AG20443 (cell line): ENCODE data around the gene SH3RF2.
A peak's percentile ranks its signal among the peaks of the same experiment; 100 is the strongest.

Source experiments
- DNase-seq: peaks from one replicate; pipeline ENCODE4 v3.0.0; 2012; ENCODE audit warnings: low spot score, mixed read lengths

The SH3RF2 gene

DNA sequence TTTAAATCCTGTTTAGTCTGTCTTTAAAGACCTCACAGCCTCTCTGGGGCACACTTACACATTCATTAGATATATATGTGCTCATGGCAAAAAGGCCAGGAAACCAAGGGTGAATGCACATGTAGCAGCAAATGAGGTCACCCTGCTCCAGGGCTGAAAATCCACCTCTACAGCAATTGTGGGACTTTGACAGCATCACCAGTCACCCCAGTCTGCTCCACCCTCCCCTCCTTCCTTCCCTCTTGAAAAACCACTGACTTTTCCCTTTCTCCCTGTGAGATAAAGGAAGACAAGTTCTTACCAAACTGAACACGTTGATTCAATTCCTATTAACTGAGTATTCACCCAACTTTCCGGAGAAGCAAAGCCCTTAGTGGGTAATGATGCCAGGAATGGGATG, 15.2 kb upstream of the SH3RF2 start:
- DNase-seq: no peak

DNA sequence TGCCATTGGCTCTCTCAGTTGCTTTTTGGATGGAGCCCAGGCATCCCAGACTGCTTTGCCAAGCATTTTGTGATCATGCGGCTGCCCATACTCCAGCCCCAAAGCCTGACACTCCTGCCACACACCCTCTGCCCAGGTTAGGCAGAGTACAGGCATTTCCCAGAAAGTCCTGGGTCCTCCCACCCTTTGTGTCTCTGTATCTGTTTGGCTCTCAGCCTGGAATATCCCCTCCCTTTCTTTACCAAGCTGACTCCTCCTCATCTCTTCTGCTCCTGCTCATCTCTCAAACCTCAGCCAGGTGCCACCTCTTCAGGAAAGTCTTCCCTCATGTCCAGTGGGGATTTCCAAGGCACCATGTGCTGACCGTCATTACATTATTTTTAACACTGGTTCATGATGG, 14.3 kb upstream of the SH3RF2 start:
- no peak for DNase-seq

DNA sequence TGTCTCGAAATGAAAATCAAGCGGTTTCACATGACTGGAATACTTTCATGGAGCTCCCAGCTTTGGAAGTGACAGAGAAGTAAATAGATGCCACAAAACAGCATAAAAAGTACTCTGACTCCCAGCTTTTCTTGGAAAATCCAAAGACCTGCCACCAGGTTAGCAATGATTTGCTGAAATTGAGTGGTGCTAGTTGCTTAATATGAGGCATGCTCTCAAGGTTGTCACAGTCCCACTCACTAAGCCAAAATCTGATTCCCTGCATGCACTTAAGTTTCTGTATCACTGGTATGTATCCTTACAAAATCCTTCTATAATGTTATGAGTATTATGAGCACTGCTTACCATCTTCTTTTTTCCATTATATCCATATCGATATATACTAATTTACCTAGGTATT, 13.0 kb upstream of the SH3RF2 start:
- DNase-seq: no peak

DNA sequence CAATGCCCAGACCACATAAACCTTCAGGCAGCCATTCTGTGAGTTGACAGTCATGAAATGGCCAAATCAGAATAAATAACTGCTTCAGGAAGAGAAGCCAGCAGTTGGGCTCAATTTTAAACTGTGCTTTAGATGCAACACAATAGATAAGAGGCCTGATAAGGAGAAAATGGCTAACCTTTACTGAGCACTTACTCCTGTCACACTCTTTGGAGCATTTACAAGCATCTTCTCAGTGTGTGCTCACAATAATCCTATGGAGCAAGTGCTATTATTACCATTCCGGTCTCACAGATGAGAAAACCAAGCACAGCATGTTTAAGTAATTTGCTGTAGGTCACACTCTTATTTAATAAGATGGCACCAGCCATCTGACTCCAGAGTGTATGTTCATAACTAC, 11.5 kb upstream of the SH3RF2 start:
- no peak for DNase-seq

- peak; percentile 65 for DNase-seq
Observed at GRCh38 chr5:145925353-145925752, 11.0 kb upstream of the SH3RF2 start.

- peak; percentile 47 for DNase-seq
Observed at GRCh38 chr5:145925803-145926202, 10.6 kb upstream of the SH3RF2 start.

DNA sequence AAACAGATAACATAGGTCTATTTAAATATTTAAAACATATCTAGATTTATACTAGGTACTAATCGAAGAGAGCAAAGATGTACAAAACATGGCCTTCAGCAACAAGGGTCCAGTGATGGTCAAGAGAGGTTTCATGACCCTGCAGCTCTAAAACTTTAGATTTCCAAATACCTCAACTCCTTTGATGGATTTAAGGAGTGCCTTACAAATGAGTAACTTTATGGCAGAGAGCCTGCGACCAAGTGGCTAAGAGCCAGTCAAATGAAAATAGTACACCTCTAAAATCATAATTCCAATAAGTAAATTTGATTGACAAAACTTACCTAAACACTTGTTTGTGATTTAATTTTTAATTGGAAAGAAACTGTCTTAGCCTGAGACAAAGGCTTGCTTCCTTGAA, 4.7 kb upstream of the SH3RF2 start:
- DNase-seq: no peak

- no peak for DNase-seq
Observed at GRCh38 chr5:145934276-145934675, 2.1 kb upstream of the SH3RF2 start.

DNA sequence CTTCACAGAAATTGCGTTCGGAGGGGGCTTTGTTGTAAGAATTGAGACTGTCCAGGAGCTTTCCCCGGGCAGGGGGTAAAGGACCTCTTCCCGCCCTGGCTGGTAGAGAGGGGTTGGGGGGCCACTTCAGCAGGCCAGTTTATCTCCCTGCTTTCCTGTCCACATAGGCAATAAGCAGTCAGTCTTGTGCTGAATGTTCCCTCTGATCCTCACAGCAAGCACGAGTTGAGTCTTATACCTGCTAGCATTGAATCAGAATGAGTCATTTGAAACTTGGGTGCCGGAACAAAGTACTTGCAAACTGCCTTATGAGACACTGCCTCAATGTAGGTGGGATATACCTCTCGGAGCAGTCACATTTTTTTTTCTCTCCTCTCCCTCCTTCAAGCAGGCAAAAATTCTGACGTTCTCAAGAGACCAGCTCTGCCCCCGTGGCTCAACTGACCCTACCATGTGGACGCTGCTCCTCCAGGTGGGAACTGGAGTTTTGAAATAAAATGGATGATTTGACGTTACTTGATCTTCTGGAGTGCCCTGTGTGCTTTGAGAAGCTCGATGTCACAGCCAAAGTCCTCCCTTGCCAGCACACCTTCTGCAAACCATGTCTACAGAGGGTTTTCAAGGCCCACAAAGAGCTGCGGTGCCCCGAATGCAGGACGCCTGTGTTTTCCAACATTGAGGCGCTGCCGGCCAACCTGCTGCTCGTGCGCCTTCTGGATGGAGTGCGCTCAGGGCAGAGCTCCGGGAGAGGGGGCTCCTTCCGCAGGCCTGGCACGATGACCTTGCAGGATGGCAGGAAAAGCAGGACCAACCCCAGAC, 1.3 kb downstream of the SH3RF2 start:
- DNase-seq: no peak

GRCh38 chr5:145938776-145939539, 2.6 kb downstream of the SH3RF2 start:
- no peak for DNase-seq

GRCh38 chr5:145939540-145940065, 3.2 kb downstream of the SH3RF2 start:
- no peak for DNase-seq

- DNase-seq: no peak
Observed at GRCh38 chr5:145941096-145941447, 4.7 kb downstream of the SH3RF2 start.

DNA sequence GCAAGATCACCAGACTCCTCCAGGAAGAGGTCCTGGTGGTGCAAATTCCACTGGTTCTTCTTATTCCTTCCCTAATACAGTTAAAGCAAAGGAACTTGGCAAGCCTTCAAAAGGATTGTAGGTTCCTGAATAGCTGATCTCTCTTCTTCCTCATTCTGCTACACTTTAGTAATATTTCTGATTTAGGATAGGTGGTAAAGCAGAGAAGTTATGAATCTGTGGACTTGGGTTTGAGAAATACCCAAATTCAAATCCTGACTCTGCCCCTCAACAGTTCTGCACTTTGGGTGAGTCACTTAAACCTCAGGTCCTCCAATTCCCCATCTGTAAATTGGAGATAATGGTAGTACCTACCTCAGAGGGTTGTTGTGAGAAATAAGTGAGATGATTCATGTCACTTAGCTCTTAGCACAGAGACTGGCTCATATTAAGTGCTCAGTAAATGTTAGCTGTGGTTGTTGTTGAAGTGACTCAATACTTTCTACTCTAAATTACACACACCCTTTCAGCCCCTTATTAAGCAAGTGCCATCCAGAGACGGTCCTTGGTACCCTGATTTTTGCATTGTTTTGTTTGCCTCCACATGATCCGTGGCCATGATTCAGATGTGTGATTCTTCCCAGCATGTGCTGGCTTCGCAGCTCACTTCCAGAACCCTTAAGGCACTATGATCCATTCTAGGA, 5.2 kb downstream of the SH3RF2 start:
- no peak for DNase-seq

GRCh38 chr5:145942201-145942600, 5.8 kb downstream of the SH3RF2 start:
- no peak for DNase-seq

DNA sequence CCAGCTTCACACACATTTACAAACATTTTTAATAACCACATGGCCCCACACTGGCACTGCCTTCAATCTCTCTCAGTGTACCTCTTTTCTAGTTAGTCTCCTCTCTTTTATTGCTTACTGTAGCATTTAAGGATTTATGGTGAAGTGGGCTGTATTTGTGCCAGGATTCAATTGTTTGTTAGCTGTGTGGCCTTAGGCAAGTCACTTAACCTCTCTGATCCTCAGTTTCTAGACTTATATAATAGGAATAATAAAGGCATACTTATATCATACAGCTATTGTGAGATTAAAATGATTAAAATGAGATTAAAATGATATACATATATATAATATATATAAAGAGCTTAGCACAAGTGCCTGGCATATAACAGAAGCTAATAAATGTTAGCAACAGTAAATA, 6.4 kb downstream of the SH3RF2 start:
- DNase-seq: no peak

GRCh38 chr5:145943674-145944121, 7.3 kb downstream of the SH3RF2 start:
- DNase-seq: no peak

GRCh38 chr5:145944328-145944727, 8.0 kb downstream of the SH3RF2 start:
- no peak for DNase-seq

- DNase-seq: no peak
Observed at GRCh38 chr5:145945620-145946111, 9.3 kb downstream of the SH3RF2 start.

- peak; percentile 57 for DNase-seq
Observed at GRCh38 chr5:145946112-145946861, 9.9 kb downstream of the SH3RF2 start.

DNA sequence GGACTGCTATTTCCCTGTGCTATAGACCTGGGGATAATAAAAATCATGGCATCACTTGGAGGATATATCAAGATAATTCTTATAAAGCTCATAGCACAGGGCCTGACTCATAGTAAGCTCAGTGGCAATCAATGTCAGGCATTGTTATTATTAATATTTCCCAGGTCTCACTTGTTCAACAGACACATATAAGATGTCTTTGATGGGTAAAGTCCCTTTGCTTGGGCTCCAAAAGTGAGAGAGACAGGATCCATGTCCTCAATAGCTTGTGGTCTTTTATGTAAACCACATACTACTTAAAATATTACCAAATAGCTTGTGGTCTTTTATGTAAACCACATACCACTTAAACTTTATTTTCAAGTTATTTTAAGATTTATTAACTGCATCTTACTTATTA, 11.2 kb downstream of the SH3RF2 start:
- no peak for DNase-seq

DNA sequence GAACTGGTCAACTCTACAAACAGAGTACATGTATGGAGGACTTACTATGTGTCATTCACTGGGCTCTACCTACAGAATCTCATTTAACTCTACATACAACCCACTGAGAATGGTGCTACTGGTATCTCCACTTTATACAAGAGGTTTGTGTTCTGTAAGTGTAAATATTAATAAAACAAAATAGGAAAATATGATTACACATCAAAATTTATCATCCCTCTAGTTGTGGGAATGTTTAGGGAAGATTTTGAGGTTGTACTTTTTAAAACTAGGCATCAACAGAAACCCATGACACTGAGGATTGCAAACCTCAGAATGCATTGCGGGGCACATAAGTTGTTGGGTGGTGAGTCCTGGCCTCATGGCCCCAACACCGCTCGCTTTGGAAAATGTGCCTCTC, 11.7 kb downstream of the SH3RF2 start:
- DNase-seq: no peak

GRCh38 chr5:145948921-145949320, 12.5 kb downstream of the SH3RF2 start:
- DNase-seq: no peak
